ENCODE data around the gene GSG1L2. TPM values are rescaled to one million over a fixed set of nuclear protein-coding genes. Genes with fewer than 3 reads are reported as not detected.

Gene GSG1L2
- not detected for total RNA-seq (2013)
- polyA plus RNA-seq (not detected), polyA minus RNA-seq (not detected in 2 replicates), total RNA-seq (0 to 0.12 (median 0) reads per million in 11 experiments)

GRCh38 chr17:9821921-9822320 is at the start of gene GSG1L2:
GSG1L2 (minus strand) TSS chr17:9822079; CDS start chr17:9822071, 8 bp downstream.
- Mint-ChIP-seq H3K27me3 (ENCODE audit: low read depth in 3 of 3) (peaks cover 5 to 7% (median 6%) of the 10 kb centered on the region in 3 donors), H3K27ac (no peak within 1 kb of the TSS), H3K4me3 (no peak within 1 kb of the TSS), H3K4me1 (no peaks in the 10 kb centered on the region), H3K36me3 (no peaks in the 10 kb centered on the region), H3K9me3 (no peaks in the 10 kb centered on the region)
- intact Hi-C loops (cut with micrococcal nuclease) = no loop called here
- Histone ChIP-seq H3K9ac (ENCODE audit: insufficient read depth, low read length, poor library complexity, severe bottlenecking) (no peak within 1 kb of the TSS), H3K4me1 (ENCODE audit: control insufficient read depth in 1 of 2, insufficient read depth in 2 of 2, low read length in 2 of 2) (no peaks in the 10 kb centered on the region), H3K36me3 (replicated peaks in 1 of 2; ENCODE audit: control insufficient read depth in 1 of 2, insufficient read depth in 2 of 2, low read length in 2 of 2) (no peaks in the 10 kb centered on the region), H3K4me3 (replicated peaks in 1 of 3; ENCODE audit: low read depth in 2 of 3, low read length in 3 of 3) (no peak within 1 kb of the TSS), H2AFZ (ENCODE audit: insufficient read depth, low read depth, low read length, poor library complexity, severe bottlenecking) (no peak within 1 kb of the TSS), H3K27ac (ENCODE audit: low read depth in 1 of 2, low read length in 2 of 2) (no peak within 1 kb of the TSS), H3K4me2 (replicated peaks; ENCODE audit: extremely low read depth, low read length, poor library complexity, severe bottlenecking) (no peak within 1 kb of the TSS), H3K27me3 (ENCODE audit: control insufficient read depth in 2 of 2, insufficient read depth in 2 of 2, low read length in 2 of 2) (no peaks in the 10 kb centered on the region), H4K20me1 (ENCODE audit: insufficient read depth, low read length) (no peaks in the 10 kb centered on the region), H3K9me3 (replicated peaks in 1 of 2; ENCODE audit: control insufficient read depth in 1 of 2, insufficient read depth in 1 of 2, low read length in 2 of 2) (no peaks in the 10 kb centered on the region), H3K79me2 (ENCODE audit: insufficient read depth, low read length) (no peaks in the 10 kb centered on the region)
- no peak for TF ChIP-seq CTCF (IDR thresholded peaks at IDR 0.05)
- DNase-seq = no peak
- 85% methylated on average over 6 of the region's 15 CpGs for WGBS (ENCODE audit: insufficient coverage)

- TF ChIP-seq CTCF (IDR thresholded peaks at IDR 0.05) = no peak
- no peaks in the 10 kb centered on the region for H3K36me3 ChIP-seq (replicated peaks in 1 of 2; ENCODE audit: control insufficient read depth in 1 of 2, insufficient read depth in 2 of 2, low read length in 2 of 2)
- no peak overlapping the region for H3K9ac ChIP-seq (ENCODE audit: insufficient read depth, low read length, poor library complexity, severe bottlenecking)
- no peaks in the 10 kb centered on the region for H3K36me3 Mint-ChIP-seq
- no peak overlapping the region for H3K4me3 ChIP-seq (replicated peaks in 1 of 3; ENCODE audit: low read depth in 2 of 3, low read length in 3 of 3)
- intact Hi-C loops (cut with micrococcal nuclease) = no loop called here
- no peak overlapping the region for H3K27ac ChIP-seq (ENCODE audit: low read depth in 1 of 2, low read length in 2 of 2)
- WGBS (ENCODE audit: insufficient coverage) = no CpG with 5 or more reads among the region's 3 CpGs
- H3K4me1 Mint-ChIP-seq = peaks cover 8% of the 10 kb centered on the region
- peaks cover 0 to 3% of the 10 kb centered on the region in 2 donors for H3K9me3 ChIP-seq (replicated peaks in 1 of 2; ENCODE audit: control insufficient read depth in 1 of 2, insufficient read depth in 1 of 2, low read length in 2 of 2)
- peaks cover 3 to 5% (median 3%) of the 10 kb centered on the region in 3 donors for H3K27me3 Mint-ChIP-seq (ENCODE audit: low read depth in 3 of 3)
- H4K20me1 ChIP-seq (ENCODE audit: insufficient read depth, low read length) = no peaks in the 10 kb centered on the region
- no peaks in the 10 kb centered on the region for H3K27me3 ChIP-seq (ENCODE audit: control insufficient read depth in 2 of 2, insufficient read depth in 2 of 2, low read length in 2 of 2)
- no peak for DNase-seq
- no peak overlapping the region for H3K4me3 Mint-ChIP-seq
- H3K4me2 ChIP-seq (replicated peaks; ENCODE audit: extremely low read depth, low read length, poor library complexity, severe bottlenecking) = no peak overlapping the region
- no peaks in the 10 kb centered on the region for H3K79me2 ChIP-seq (ENCODE audit: insufficient read depth, low read length)
- H3K4me1 ChIP-seq (ENCODE audit: control insufficient read depth in 1 of 2, insufficient read depth in 2 of 2, low read length in 2 of 2) = peaks cover 0 to 4% of the 10 kb centered on the region in 2 donors
- H2AFZ ChIP-seq (ENCODE audit: insufficient read depth, low read depth, low read length, poor library complexity, severe bottlenecking) = no peak overlapping the region
- H3K27ac Mint-ChIP-seq = no peak overlapping the region
- peaks cover 0 to 11% (median 3%) of the 10 kb centered on the region in 7 donors for H3K9me3 Mint-ChIP-seq
Measured at GRCh38 chr17:9868552-9868951, 46.7 kb upstream of the GSG1L2 start.
